Activated CD4-positive, alpha-beta T cell treated with anti-CD3 and anti-CD28 coated beads, Interleukin-10, Interleukin-2, amounts not matched to agents 100 ng/mL and 50 ng/mL, durations not matched to agents 16 hours and 8 hours (primary cell): Measurements from ENCODE around the gene ZG16B.
A peak's percentile ranks its signal among the peaks of the same experiment; 100 is the strongest.

Experiments
- DNase-seq: peaks from one replicate; pipeline ENCODE4 v3.0.0-alpha.2; 2020

Gene ZG16B

DNA sequence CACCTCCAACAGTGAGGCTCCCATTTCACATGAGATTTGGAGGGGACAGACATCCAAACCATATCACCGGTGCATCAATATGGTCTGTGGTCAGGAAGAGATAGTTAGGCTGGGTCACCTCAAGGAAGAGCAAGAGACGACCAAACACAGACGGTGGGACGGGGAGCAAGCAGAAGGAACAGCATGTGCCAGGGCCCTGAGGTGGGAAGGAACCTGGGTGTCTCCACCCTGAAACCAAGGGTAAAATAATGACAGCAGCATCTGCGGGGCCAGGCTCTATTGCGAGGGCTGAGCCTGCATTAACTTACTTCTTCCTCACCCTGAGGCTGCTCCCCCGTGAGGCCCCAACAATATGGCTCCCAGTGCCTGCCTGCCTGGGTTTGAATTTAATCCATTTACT lies 21.9 kb upstream of the ZG16B start:
- DNase-seq: no peak

DNA sequence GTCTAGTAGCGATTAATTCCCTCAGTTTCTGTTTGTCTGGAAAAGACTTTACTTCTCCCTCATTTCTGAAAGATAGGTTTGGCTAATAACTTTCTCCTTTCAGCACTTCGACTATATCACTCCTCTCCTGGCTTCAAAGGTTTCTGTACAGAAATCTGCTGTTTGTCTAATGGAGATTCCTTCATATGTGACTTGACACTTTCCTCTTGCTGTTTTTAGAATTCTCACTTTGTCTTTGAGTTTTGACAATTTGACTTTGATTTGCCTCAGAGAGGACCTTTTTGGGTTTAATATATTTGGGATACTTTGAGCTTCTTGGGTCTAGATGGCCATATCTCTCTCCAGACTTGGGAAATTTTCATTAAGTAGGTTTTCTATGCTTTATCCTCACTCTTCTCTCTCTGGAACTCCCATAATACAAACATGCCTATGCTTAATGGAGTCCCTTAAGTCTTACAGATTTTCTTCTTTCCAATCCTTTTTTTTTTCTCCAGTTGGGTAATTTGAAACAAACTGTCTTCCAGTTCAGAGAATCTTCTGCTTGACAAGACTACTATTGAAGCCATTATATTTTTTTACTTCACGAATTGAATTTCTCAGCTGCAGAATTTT lies 20.8 kb upstream of the ZG16B start:
- DNase-seq: no peak

DNA sequence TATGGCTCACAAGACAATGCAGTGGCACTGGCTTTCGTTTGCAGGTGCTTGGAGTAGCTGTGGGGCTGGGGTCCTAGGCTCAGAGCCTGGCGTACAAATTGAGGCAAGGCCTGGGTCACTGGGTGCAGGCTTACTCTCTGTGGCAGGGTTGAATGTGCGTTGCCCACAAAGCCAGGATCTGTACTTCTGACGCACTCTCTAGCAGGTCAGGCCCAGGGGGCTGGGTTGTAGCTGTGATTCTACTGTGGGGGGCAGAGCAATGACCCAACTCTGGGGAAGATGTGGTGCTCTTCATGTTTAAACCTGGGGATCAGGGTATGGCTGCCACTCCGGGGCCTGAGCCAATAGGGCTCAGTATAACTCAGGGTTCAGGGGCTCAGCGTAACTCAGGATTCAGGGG lies 19.5 kb upstream of the ZG16B start:
- DNase-seq: no peak

DNA sequence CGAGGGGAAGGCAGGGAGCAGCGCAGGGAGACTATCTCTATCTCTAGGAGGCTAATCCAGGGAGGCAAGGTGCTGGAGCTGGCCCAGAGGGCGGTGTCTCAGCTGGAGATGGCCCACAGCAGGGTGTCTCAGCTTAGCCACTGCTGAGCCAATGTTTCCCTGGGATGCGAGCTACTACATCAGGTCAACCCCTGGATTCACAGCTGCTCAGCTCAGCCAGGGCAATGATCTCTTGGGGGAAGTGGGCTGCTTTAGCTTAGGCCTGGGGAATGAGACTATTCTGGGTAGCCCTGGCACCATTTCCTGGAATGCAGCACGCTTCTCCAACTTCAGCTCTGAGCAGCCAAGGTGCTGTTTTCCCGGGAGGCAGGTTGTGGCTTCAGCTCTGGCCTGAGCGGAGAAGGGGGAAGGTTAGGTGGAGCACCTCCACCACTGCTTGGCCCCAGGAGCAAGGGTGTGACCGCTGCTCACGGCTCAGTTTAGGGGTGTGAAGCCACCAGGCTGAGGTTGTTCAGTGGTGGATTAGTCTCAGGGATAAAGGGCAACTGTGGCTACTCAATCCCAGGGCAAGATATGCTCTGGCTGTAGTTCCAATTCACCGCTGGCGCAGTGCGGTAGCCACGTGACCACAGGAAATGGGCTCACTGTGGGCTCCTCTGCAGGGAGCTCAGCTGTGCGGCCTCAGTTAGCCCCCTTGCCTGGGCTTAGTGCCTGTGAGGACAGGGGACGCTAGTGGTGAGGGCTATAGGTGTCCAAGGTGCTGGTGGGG lies 18.2 kb upstream of the ZG16B start:
- no peak for DNase-seq

DNA sequence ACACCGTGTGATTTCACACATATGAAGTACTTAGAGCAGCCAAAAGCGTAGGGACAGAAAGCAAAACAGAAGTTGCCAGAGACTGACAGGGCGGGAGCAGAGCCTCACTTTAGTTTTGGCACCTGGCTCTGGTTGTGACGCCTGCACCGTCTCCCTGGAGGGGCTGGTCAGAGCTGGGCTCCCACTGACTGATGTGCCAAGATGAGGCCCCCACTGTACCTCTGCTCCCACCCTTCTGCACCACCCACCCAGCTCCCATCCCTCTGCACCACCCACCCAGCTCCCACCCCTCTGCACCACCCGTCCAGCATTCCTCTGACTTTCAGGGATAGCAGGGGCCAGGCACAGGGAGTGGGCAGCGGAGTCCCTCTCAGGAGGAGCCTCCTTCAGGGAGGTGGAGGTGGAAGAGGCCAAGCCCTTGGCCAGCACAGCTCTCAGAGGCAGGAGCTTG lies 16.3 kb upstream of the ZG16B start:
- DNase-seq: no peak

DNA sequence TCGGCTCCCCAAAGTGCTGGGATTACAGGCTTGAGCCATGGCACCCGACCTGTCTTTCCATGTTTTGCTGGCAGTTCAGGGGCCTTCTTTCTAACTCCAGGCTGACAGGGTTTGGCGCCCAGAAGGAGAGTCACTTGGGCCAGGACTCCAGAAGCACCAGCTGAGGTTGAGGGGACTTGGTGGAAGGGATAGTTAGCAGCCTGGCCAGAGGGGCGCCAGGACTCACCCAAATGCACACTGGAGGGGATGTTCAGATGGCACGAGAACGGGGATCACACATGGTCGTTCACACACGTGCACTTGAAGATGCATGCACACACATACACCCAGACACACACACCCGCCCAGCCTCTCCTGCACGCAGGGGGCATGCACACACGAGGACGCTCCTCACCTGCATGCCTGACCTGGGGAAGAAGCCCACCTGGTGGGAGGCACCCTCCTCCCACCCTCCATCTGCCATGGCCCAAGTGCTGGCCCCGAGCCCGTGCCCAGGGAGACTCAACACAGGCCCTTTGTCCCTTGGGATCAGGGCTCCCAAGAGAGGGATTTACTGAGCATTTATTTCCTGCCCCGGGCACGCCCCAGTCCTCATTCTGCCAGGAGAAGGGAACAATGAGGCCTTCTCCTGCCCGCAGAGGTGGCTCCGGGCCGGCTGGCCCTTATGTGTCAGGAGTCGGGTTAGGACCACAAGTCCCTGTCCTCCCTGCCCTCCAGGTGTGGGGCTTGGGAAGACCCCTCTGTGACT lies 15.4 kb upstream of the ZG16B start:
- no peak for DNase-seq

DNA sequence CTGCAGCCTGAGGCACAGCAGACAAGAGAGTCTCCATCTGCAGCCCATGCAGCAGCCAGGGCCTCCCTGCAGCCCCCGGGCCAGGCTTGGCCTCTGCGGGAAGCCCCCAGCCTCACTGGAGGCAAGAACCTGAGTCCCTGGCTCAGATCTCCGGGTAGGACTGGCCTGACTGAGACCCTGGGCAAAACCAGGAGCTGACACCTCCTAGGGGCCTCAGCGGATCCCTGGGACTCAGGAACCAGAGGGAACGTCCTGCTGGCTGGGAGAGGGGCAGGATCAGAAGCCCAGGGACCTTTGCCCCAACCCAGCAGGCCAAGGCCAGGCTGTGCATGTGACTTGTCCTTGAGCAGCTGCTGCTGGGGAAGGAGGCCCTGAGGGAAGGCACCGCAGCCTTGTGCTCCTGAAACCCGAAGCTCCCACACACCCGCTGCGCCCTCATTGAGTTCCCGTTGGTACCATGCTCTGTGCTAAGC lies 14.8 kb upstream of the ZG16B start:
- DNase-seq: no peak

DNA sequence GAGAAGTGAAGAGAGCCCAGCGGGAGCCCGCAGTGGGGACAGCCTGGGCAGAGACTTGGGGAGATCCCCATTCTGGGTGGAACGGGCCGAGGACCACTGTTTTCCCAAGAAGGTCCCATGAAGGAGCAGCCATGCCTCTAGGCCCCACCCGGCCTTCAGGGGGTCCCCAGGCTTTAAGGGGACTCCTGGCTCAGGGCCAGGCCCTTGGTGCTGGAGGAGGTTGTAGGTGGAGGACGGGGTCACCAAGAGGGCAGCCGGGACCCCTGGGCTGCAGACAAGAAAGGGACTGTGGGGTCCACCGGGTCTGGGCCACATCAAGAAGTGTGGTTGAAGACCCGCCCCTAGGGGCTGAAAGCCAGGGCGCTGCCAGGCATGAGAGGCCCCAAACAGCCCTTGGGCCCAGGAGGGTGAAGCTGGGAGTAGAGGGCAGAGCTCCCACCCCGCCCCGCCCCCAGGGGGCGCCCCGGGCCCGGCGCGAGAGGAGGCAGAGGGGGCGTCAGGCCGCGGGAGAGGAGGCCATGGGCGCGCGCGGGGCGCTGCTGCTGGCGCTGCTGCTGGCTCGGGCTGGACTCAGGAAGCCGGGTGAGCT lies 13.3 kb upstream of the ZG16B start, which contains the start of gene PRSS21:
Gene PRSS21 (plus strand): TSS at position 487 of the 589 bp plus-strand sequence. CDS start 32 bp downstream, at position 519.
- peak; percentile 63 for DNase-seq

DNA sequence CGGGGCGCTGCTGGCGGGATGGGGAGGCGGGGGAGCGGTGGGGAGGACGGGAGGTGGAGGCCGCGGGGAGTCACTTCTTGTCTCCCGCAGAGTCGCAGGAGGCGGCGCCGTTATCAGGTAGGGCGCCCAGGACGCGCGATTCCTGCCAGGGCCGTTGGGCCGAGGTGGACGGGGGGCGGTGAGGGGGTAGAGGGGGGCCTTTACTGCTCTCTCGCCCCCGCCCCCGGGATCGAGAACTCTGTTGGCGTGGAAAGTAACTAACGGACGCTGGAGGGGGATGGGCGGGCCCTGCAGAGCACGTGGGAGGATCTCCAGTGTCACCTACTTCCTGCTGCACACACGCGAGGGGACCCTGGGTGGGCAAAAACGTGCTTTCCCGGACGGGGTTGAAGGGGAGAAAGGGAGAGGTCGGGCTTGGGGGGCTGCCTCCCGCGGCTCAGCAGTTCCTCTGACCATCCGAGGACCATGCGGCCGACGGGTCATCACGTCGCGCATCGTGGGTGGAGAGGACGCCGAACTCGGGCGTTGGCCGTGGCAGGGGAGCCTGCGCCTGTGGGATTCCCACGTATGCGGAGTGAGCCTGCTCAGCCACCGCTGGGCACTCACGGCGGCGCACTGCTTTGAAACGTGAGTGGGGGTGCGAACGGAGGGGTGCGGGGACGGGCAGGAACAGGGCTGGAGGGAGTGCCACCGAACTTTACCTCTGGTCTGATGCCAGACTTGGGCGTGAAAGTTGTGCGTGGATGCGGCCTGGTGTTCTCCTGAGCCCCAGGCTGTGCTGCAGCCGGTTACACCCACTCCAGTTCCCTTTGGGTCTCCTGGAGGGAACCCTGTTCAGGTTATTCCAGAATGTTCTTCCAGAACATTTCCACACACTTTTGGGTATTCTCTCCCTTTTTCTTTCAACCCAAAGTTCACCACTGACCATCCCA lies 12.5 kb upstream of the ZG16B start:
- peak; percentile 25 for DNase-seq

DNA sequence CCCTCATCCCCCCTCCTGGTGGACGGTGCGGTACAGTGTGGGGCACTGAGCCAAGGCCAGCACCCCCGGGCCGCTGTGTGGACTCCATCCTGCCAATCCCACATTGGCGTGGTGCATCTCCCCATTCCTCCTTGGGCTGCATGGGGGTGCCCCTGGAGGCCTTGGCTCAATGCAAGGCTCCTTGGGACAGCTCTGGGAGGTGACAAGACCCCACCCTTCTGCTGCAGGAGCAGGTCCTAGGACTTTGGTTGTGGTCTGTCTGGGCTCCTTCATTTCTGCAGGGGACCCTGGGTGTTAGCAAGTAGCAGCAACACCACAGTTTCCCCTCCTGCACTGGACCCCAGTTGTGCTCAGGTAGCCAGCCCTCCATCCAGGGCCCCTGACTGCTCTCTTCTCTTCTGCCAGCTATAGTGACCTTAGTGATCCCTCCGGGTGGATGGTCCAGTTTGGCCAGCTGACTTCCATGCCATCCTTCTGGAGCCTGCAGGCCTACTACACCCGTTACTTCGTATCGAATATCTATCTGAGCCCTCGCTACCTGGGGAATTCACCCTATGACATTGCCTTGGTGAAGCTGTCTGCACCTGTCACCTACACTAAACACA lies 11.7 kb upstream of the ZG16B start:
- DNase-seq: no peak

DNA sequence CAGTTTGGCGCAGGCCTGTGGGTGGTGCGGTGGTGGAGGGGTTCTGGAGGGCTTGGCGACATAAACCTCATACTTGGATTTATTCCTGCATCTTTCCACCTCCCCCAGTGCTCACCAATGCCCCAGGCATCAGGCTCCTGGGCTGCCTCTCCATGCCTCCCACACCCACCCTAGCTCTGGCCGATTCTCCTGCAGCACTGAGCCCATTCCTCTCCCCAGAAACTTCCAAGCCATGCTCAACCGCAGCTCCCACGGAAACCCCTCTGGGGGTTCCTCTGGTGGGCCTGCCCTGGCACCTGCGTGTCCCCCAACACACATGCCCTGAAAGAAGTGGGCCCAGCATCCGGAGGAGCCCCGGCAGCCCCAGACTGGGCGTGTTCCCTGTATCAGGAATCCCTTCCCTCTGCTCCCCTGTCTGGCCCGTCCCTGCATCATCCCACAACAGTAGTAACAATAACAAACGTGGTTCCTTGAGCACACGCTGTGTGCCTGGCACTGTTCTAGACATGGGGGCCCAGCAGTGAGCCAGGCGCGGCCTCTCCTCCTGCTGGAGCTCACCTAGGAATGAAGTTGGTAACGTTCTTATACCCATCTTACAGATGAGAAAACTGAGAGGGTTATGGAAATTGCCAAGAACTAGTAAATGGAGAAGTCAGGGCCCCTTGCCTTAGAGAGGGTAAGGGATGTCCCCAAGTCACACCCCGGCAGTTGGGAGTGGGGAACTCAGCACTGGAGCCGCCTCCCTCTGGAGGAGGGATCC lies 10.7 kb upstream of the ZG16B start:
- no peak for DNase-seq

DNA sequence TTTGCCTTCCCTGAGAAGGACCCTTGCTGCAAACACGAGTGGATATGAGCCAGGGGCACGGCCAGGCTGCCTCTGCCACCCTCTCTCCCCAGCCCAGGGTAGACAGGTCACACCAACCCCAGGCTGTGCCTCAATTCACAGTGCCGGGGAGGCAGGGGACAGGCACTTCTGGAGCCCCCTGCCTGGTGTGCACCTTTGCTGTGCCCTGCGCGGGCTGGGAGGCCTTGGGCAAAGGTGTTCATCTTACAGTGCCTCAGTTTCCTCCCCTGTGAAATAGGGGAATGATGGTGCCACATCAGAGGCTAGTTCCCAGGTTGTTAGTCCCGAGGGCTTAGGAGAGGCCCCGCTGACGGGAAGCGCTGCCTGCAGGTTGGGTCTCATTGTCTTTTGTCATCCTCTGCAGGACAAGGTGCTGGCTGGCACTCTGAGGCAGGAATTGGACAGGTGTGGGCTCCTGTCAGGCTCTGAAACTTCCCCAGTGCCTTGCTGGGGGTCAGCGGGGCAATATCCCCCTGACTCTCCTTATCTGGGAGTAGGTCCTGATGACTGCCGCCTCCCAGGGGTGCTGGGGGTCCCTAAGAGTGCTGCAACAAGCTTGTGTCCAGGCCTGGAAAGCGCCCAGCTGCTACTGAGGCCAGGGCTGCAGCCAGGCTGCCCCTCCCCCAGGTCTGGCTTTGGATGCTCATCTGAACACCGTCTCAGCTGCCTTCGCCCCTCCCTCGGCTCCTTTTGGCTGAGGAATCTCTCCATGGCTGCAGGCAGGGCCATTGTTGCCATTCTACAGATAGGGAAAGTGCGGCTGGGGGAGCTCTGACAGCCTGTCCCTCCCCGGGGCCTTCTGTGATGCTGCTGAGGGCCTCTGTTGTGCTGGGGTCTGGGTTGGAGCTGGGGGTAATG lies 9.9 kb upstream of the ZG16B start:
- no peak for DNase-seq

DNA sequence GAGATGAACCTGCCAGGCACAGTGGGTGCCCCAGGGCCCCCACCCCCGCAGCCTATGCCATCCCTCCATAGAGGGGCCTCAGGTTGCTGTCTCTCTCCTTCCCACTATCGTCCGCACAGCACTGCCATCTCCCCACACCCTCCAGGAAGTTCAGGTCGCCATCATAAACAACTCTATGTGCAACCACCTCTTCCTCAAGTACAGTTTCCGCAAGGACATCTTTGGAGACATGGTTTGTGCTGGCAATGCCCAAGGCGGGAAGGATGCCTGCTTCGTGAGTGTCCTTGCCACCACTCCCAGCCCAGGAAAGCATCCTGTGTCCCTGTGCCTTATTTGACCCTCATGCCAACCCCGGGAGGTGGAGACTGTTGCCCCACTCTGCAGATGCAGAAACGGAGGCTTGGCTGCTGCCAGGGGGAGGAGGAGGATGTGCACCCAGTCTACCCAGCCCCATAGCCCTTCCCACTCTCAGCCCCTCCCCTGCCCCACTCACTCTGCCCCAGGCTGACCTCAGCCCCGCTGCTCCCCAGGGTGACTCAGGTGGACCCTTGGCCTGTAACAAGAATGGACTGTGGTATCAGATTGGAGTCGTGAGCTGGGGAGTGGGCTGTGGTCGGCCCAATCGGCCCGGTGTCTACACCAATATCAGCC lies 9.1 kb upstream of the ZG16B start:
- DNase-seq: no peak

DNA sequence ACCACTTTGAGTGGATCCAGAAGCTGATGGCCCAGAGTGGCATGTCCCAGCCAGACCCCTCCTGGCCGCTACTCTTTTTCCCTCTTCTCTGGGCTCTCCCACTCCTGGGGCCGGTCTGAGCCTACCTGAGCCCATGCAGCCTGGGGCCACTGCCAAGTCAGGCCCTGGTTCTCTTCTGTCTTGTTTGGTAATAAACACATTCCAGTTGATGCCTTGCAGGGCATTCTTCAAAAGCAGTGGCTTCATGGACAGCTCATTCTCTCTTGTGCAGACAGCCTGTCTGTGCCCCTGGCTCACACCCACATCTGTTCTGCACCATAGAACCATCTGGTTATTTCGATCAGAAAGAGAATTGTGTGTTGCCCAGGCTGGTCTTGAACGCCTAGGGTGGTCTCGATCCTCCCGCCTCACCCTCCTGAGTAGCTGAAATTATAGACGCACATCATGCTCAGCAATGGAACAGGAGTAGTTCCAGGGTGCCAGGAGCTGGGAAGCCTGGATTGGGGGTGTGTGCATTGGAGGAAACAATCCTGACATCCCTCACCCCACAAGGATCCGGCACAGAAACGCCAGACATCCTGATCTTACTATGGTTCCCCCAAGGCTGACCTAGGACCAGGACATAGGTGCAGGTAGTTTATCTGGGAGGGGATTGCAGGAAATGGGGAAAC lies 8.5 kb upstream of the ZG16B start:
- DNase-seq: no peak

DNA sequence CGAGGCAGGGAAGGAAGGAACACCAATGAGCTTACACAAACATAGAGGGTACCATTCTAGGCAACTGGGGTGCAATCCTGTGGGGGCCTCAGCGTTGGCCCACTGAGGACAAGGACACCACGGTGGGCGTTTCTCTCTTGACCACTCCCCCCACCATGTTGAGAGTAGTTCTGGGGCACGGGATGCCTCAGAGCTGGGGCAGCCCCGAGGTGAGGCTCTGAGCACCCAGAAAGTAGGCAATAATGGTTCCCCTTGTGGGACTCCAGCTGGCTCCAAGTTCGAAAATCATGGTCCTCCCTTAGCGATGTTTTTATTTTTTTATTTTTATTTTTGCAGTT lies 8.0 kb upstream of the ZG16B start:
- DNase-seq: no peak

DNA sequence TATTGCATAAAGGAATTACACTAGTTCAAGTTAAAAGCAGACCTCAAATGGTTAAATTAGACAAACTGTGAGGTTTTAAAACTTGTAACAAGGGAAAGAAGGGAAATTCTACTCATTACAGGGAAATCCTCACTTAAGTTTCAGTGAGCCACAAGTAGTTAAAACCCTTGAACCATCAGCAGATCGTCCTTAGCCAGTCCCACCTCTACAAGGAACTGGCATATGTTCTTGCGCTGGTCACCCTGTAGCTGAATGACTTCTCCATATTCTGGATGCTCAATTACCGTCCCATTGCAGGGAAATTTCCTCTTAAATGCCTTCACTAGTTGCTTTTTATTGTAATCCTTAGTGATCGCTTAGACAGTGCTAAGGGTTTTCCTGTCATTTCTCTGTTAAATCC lies 7.6 kb upstream of the ZG16B start:
- no peak for DNase-seq

DNA sequence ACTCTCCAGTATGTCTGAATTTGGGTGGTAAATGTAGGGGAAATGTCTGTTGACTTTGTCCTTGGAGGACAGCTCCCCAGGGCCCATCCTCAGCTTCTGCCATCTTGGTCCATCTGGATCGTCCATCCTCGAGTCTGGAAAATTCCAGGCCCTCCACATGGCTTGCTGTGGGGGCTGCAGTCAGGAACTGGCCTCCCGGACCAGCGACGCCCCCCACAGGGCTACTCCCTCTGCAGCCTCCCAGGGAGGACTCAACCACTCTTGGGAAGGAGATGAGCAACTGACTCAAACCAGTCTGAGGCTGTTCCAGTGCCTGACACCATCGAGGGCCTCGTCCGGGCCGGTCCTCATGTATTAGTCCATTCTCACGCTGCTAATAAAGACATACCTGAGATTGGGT lies 5.5 kb upstream of the ZG16B start:
- no peak for DNase-seq

DNA sequence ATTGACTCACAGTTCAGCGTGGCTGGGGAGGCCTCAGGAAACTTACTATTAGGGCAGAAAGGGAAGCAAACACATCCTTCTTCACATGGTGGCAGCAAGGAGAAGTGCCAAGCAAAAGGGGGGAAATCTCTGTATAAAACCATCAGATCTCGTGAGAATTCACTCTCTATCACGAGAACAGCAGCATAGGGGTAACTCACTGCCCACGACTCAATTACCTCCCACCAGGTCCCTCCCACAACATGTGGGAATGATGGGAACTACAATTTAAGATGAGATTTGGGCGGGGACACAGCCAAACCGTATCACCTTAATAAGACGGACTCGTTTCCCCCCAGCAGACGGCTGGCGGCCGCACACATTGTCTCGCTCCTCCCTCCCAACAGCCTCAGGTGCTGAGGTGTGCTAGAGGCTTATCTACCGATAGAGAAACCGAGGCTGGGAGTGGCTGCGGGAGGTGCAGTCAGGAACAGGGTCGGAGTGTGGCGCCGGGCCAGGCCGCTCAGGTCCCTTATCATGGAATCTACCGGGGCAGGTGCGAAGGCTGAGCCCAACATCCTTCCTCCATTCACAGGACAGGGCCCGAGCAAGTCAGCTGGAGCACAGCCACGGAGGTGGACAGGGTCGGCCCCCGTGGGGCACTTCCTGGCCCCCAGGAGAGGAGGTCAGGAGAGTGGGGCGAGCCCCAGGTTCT lies 4.9 kb upstream of the ZG16B start:
- DNase-seq: no peak
